ENCODE data around the gene MUCL1. TPM values are rescaled to one million over a fixed set of nuclear protein-coding genes. Genes with fewer than 3 reads are reported as not detected.

MUCL1 gene
- not detected for polyA plus RNA-seq (2012; ENCODE audit: low read depth, missing spikeins)

- DNase-seq (ENCODE audit: insufficient read length, low spot score), result peak; percentile 13
- FAIRE-seq, result peak; percentile 94
- TF ChIP-seq TAF1 (IDR thresholded peaks at IDR 0.05; ENCODE audit: low read depth, low read length) (no peak), POU2F2 (IDR thresholded peaks at IDR 0.05; ENCODE audit: low read depth, low read length) (no peak), POLR2A (IDR thresholded peaks at IDR 0.05; ENCODE audit: low read depth, low read length) (no peak), PAX5 (IDR thresholded peaks at IDR 0.05; ENCODE audit: insufficient read depth, low read length, severe bottlenecking) (no peak), SPI1 (IDR thresholded peaks at IDR 0.05; ENCODE audit: low read depth, low read length) (no peak), POLR2AphosphoS5 (IDR thresholded peaks at IDR 0.05; ENCODE audit: low read depth, low read length) (no peak)
Observed at GRCh38 chr12:54853933-54854538, at the start of gene MUCL1. MUCL1 (plus strand) TSS chr12:54854516; CDS start chr12:54854583, 67 bp downstream.

- TF ChIP-seq SPI1 (IDR thresholded peaks at IDR 0.05; ENCODE audit: low read depth, low read length), result no peak
- no peak for TF ChIP-seq POLR2AphosphoS5 (IDR thresholded peaks at IDR 0.05; ENCODE audit: low read depth, low read length)
- TF ChIP-seq PAX5 (IDR thresholded peaks at IDR 0.05; ENCODE audit: insufficient read depth, low read length, severe bottlenecking), result no peak
- no peak for TF ChIP-seq TAF1 (IDR thresholded peaks at IDR 0.05; ENCODE audit: low read depth, low read length)
- TF ChIP-seq POLR2A (IDR thresholded peaks at IDR 0.05; ENCODE audit: low read depth, low read length), result no peak
- TF ChIP-seq POU2F2 (IDR thresholded peaks at IDR 0.05; ENCODE audit: low read depth, low read length), result no peak
- no peak for DNase-seq (ENCODE audit: insufficient read length, low spot score)
- no peak for FAIRE-seq
Observed at GRCh38 chr12:54821676-54822075, 32.6 kb upstream of the MUCL1 start.

GRCh38 chr12:54824402-54824801 lies 29.9 kb upstream of the MUCL1 start:
- DNase-seq (ENCODE audit: insufficient read length, low spot score) (no peak), FAIRE-seq (no peak)
- TF ChIP-seq POLR2AphosphoS5 (IDR thresholded peaks at IDR 0.05; ENCODE audit: low read depth, low read length) (no peak), PAX5 (IDR thresholded peaks at IDR 0.05; ENCODE audit: insufficient read depth, low read length, severe bottlenecking) (no peak), SPI1 (IDR thresholded peaks at IDR 0.05; ENCODE audit: low read depth, low read length) (no peak), POU2F2 (IDR thresholded peaks at IDR 0.05; ENCODE audit: low read depth, low read length) (no peak), POLR2A (IDR thresholded peaks at IDR 0.05; ENCODE audit: low read depth, low read length) (no peak), TAF1 (IDR thresholded peaks at IDR 0.05; ENCODE audit: low read depth, low read length) (no peak)

- FAIRE-seq (no peak), DNase-seq (ENCODE audit: insufficient read length, low spot score) (no peak)
- TF ChIP-seq PAX5 (IDR thresholded peaks at IDR 0.05; ENCODE audit: insufficient read depth, low read length, severe bottlenecking) (no peak), POLR2AphosphoS5 (IDR thresholded peaks at IDR 0.05; ENCODE audit: low read depth, low read length) (no peak), TAF1 (IDR thresholded peaks at IDR 0.05; ENCODE audit: low read depth, low read length) (no peak), POU2F2 (IDR thresholded peaks at IDR 0.05; ENCODE audit: low read depth, low read length) (no peak), SPI1 (IDR thresholded peaks at IDR 0.05; ENCODE audit: low read depth, low read length) (no peak), POLR2A (IDR thresholded peaks at IDR 0.05; ENCODE audit: low read depth, low read length) (no peak)
Observed at GRCh38 chr12:54829511-54829910, 24.8 kb upstream of the MUCL1 start.

GRCh38 chr12:54830199-54830598 lies 24.1 kb upstream of the MUCL1 start:
- no peak for TF ChIP-seq POLR2A (IDR thresholded peaks at IDR 0.05; ENCODE audit: low read depth, low read length)
- no peak for TF ChIP-seq SPI1 (IDR thresholded peaks at IDR 0.05; ENCODE audit: low read depth, low read length)
- no peak for TF ChIP-seq PAX5 (IDR thresholded peaks at IDR 0.05; ENCODE audit: insufficient read depth, low read length, severe bottlenecking)
- no peak for TF ChIP-seq TAF1 (IDR thresholded peaks at IDR 0.05; ENCODE audit: low read depth, low read length)
- FAIRE-seq, result no peak

GRCh38 chr12:54831631-54832030 lies 22.7 kb upstream of the MUCL1 start:
- FAIRE-seq, result no peak
- no peak for DNase-seq (ENCODE audit: insufficient read length, low spot score)
- TF ChIP-seq POLR2A (IDR thresholded peaks at IDR 0.05; ENCODE audit: low read depth, low read length), result no peak
- no peak for TF ChIP-seq POLR2AphosphoS5 (IDR thresholded peaks at IDR 0.05; ENCODE audit: low read depth, low read length)
- TF ChIP-seq SPI1 (IDR thresholded peaks at IDR 0.05; ENCODE audit: low read depth, low read length), result no peak
- TF ChIP-seq PAX5 (IDR thresholded peaks at IDR 0.05; ENCODE audit: insufficient read depth, low read length, severe bottlenecking), result no peak
- no peak for TF ChIP-seq POU2F2 (IDR thresholded peaks at IDR 0.05; ENCODE audit: low read depth, low read length)
- no peak for TF ChIP-seq TAF1 (IDR thresholded peaks at IDR 0.05; ENCODE audit: low read depth, low read length)

More at GRCh38 chr12:54830199-54830598, 24.1 kb upstream of the MUCL1 start:
- DNase-seq (ENCODE audit: insufficient read length, low spot score), result no peak

GRCh38 chr12:54840244-54840865 lies 14.0 kb upstream of the MUCL1 start:
- FAIRE-seq, result no peak
- DNase-seq (ENCODE audit: insufficient read length, low spot score), result no peak
- TF ChIP-seq POLR2AphosphoS5 (IDR thresholded peaks at IDR 0.05; ENCODE audit: low read depth, low read length) (no peak), PAX5 (IDR thresholded peaks at IDR 0.05; ENCODE audit: insufficient read depth, low read length, severe bottlenecking) (no peak), POLR2A (IDR thresholded peaks at IDR 0.05; ENCODE audit: low read depth, low read length) (no peak), TAF1 (IDR thresholded peaks at IDR 0.05; ENCODE audit: low read depth, low read length) (no peak), POU2F2 (IDR thresholded peaks at IDR 0.05; ENCODE audit: low read depth, low read length) (no peak), SPI1 (IDR thresholded peaks at IDR 0.05; ENCODE audit: low read depth, low read length) (no peak)

- FAIRE-seq (no peak), DNase-seq (ENCODE audit: insufficient read length, low spot score) (no peak)
- no peak for TF ChIP-seq PAX5 (IDR thresholded peaks at IDR 0.05; ENCODE audit: insufficient read depth, low read length, severe bottlenecking)
- TF ChIP-seq POLR2AphosphoS5 (IDR thresholded peaks at IDR 0.05; ENCODE audit: low read depth, low read length), result no peak
- no peak for TF ChIP-seq TAF1 (IDR thresholded peaks at IDR 0.05; ENCODE audit: low read depth, low read length)
- TF ChIP-seq POLR2A (IDR thresholded peaks at IDR 0.05; ENCODE audit: low read depth, low read length), result no peak
- no peak for TF ChIP-seq SPI1 (IDR thresholded peaks at IDR 0.05; ENCODE audit: low read depth, low read length)
Observed at GRCh38 chr12:54857406-54857805, 3.1 kb downstream of the MUCL1 start.

GRCh38 chr12:54858562-54858961 lies 4.2 kb downstream of the MUCL1 start:
- FAIRE-seq (no peak), DNase-seq (ENCODE audit: insufficient read length, low spot score) (no peak)
- no peak for TF ChIP-seq SPI1 (IDR thresholded peaks at IDR 0.05; ENCODE audit: low read depth, low read length)

GRCh38 chr12:54859502-54859901 lies 5.2 kb downstream of the MUCL1 start:
- FAIRE-seq (no peak), DNase-seq (ENCODE audit: insufficient read length, low spot score) (no peak)
- TF ChIP-seq POU2F2 (IDR thresholded peaks at IDR 0.05; ENCODE audit: low read depth, low read length), result no peak
- TF ChIP-seq SPI1 (IDR thresholded peaks at IDR 0.05; ENCODE audit: low read depth, low read length), result no peak
- no peak for TF ChIP-seq POLR2AphosphoS5 (IDR thresholded peaks at IDR 0.05; ENCODE audit: low read depth, low read length)
- no peak for TF ChIP-seq PAX5 (IDR thresholded peaks at IDR 0.05; ENCODE audit: insufficient read depth, low read length, severe bottlenecking)
- TF ChIP-seq TAF1 (IDR thresholded peaks at IDR 0.05; ENCODE audit: low read depth, low read length), result no peak
- no peak for TF ChIP-seq POLR2A (IDR thresholded peaks at IDR 0.05; ENCODE audit: low read depth, low read length)
